DMS 273 treated with DMSO at 0.1 percent for 48 hours (cell line): Measurements from ENCODE around the gene SPATA32.

Experiments used
- DNase-seq: peaks from one replicate; lab custom pipeline; 2025; lab: John Stamatoyannopoulos, UW

Gene SPATA32

DNA sequence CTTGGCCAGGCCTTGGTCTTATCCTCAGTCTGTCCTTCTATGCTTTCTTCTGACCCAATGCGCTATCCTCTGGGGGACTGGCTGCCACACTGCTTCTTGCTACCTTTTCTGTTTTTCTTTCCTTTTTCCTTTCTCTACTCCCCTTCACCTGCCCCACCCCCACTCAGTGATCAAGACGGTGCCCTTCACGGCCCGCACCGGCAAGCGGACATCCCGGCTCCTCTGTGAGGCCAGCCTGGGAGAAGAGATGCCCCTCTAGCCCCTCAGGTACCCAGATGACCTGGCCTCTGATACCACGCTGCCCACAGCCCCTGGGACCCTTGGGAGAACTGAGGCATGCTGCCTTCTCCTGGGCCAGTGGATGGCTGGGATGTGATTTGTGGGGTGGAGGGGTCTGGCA is 15.6 kb downstream of the SPATA32 start:
- no peak for DNase-seq

DNA sequence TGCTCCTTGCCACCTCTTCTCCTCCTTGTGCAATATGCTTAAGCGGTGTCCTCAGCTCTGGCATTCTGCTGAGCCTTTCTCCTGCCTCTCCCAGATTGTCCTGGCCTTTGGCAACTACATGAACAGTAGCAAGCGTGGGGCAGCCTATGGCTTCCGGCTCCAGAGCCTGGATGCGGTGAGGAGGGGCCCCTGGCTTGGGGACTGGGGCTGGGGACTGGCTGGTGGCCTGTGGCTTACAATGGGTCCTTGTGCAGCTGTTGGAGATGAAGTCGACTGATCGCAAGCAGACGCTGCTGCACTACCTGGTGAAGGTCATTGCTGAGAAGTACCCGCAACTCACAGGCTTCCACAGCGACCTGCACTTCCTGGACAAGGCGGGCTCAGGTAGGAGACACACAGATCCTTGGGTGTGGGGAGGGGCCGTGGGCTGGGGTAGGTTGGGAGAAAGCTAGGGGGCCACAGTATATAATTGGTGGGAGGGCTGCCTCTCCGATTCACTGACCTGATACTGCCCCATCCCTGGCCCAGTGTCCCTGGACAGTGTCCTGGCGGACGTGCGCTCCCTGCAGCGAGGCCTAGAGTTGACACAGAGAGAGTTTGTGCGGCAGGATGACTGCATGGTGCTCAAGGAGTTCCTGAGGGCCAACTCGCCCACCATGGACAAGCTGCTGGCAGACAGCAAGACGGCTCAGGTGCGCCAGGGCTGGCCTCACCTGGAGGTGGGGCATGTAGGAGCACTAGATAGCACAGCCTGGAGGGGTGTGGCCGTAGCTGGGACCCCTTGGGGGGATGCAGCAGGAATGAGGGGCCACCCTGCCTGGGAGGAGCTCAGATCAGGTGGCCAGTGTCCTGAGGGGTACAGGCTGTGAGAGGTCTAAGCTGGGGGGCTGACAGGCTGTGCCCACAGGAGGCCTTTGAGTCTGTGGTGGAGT is 16.9 kb downstream of the SPATA32 start:
- DNase-seq: no peak

DNA sequence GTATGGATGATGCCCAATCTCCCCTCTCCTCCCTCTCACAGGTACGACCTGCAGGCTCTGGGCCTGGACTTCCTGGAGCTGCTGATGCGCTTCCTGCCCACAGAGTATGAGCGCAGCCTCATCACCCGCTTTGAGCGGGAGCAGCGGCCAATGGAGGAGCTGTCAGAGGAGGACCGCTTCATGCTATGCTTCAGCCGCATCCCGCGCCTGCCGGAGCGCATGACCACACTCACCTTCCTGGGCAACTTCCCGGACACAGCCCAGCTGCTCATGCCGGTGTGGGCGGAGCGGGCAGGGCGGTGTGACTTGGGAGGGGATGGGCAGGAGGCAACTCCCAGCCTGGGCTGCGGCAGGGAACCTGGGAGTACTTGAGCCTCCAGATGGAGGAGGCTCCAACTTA is 18.1 kb downstream of the SPATA32 start:
- no peak for DNase-seq

DNA sequence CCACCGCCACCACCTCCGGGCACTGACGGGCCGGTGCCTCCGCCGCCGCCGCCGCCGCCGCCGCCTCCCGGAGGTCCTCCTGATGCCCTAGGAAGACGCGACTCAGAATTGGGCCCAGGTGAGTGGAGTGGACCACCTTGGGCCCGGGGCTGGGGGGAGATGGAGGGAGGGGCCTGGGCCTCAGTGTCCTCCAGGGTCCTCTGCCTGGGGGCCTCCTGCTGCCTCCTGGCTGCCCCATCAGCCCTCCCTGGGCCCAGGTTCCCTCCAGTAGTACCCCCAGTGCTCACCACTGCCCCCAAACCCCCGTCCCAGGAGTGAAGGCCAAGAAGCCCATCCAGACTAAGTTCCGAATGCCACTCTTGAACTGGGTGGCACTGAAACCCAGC is 19.9 kb downstream of the SPATA32 start:
- DNase-seq: no peak

DNA sequence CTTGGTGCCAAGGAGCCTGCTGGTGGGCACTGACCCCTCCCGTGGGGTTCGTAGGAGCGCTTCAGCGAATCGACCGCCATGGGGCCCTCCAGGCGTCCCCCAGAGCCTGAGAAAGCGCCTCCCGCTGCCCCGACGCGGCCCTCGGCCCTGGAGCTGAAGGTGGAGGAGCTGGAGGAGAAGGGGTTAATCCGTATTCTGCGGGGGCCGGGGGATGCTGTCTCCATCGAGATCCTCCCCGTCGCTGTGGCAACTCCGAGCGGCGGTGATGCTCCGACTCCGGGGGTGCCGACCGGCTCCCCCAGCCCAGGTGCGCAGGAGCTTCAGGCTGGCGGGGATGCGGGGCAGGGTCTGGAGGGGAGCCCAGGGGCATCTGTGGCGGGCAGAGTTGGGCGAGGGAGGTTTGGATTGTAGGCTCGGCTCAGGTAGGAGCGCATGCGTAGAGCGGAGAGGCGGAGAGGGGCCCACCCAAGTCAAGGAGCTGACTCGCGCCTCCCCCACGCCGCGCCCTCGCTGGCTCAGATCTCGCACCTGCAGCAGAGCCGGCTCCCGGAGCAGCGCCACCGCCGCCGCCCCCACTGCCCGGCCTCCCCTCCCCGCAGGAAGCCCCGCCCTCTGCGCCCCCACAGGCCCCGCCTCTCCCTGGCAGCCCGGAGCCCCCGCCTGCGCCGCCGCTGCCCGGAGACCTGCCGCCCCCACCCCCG is 20.4 kb downstream of the SPATA32 start:
- no peak for DNase-seq

DNA sequence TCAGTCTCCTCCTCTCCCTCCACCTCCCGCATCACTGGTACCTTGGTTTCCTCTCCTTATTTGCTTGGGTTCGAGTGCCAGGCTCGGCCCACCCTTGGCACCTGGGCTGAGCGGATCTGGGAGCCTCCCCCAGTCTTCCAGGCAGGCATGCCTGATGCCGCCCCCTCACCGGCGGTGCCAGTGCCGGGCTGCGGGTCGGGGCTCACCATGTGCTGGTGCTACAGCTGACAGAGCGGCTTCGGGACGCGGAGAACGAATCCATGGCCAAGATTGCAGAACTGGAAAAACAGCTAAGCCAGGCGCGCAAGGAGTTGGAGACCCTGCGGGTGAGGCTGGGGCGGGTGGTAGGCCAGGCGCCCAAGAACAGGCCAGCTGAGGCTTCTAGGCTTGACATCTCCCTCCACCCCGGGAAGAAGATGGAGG is 21.0 kb downstream of the SPATA32 start:
- DNase-seq: no peak

DNA sequence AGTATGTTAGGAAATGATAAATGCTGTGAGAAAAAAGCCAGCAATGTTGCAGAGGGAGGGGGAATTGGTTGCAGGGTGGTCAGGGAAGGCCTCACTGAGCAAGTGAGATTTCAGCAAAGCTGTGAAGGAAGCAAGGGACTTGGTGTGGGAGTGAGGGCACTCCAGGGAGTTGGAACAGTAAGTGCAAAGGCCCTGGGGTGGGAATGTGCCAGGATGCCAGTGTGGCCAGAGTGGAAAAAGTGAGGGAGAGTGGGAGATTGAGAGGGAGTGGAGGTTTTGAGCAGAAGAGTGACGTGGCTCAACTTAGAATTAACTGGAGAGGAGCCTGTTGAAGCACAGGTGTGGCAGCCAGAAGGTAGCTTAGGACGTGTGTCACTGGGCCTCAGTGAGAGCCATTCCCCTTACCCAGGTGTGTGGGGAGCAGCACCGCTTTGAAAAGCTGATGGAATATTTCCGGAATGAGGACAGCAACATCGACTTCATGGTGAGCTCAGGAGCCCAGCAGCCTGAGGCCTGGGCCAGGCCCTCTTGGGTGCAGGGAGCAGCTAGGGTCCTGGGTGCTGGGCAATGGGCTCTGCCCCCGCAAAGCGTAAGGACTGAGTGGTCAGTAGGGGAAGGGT is 23.6 kb downstream of the SPATA32 start:
- DNase-seq: no peak

DNA sequence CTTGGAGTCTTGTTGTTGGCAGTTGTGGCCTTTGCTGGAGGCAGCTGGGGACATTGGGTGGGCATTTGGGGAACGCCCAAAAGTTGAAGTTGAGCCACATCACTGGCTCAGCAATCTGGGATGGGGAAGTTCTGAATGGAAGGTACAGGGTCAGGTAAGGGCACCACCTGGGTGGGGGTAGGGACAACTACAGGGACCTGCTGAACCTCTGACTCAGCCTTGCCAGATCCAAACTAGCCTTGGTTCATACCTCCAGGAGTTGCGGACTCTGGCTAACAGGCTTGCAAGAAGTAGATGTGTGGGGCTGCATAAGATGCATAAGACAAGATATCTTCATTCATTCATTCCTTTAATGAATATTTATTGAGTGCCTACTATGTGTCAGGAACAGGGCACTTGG is 24.2 kb downstream of the SPATA32 start:
- no peak for DNase-seq

DNA sequence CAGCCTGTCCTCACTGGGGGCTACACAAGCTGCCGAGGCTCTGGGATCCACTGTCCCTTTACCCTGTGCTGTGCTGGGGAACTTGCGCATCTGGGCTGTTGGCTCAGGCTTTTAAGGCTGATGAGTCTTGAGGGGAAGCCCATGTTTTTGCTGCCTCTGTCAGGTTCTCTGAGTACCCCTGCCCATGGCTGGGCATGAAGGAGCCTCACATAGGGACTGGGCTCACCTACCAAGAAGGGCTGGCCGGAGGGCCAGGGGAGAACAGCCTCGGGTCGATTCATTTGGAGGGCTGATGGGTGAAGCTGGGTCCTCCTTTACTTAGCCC is 25.6 kb downstream of the SPATA32 start:
- no peak for DNase-seq

DNA sequence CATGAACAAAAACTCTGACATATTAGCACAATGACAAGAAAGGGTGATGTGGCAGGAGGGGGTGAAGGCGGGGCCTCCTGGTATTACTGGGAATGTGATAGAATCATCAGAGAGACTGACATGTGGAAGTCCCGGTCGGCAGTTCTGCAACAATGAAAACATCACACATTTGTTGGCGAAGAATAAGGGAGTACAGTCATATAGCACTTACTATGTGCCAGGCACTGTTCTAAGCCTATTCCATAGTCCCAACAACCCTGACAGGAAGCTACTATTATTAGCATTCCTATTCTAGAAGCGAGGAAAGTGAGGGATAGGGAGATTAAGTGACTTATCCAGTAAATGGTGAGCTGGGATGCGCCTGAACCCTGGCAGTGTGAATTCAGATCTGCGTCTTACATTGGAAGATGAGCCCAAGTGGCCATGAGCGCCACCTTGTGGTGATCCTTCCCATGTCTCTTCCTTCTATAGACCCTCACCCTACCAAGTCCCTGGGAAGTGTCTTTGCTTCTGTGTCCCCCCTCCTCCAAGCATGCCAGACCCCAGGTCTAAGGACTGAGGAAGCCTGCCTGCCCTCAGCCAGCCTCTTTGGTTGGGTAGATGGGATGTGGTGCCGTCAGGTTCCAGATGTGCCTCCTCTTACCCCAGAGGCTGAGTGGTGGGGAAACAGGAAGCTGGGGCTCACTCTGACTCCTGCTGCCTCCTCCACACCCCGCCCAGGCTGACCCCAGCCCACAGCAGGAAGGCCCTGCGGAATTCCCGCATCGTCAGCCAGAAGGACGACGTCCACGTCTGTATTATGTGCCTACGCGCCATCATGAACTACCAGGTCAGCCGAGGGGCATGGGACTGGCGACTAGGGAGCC is 26.2 kb downstream of the SPATA32 start:
- DNase-seq: no peak

DNA sequence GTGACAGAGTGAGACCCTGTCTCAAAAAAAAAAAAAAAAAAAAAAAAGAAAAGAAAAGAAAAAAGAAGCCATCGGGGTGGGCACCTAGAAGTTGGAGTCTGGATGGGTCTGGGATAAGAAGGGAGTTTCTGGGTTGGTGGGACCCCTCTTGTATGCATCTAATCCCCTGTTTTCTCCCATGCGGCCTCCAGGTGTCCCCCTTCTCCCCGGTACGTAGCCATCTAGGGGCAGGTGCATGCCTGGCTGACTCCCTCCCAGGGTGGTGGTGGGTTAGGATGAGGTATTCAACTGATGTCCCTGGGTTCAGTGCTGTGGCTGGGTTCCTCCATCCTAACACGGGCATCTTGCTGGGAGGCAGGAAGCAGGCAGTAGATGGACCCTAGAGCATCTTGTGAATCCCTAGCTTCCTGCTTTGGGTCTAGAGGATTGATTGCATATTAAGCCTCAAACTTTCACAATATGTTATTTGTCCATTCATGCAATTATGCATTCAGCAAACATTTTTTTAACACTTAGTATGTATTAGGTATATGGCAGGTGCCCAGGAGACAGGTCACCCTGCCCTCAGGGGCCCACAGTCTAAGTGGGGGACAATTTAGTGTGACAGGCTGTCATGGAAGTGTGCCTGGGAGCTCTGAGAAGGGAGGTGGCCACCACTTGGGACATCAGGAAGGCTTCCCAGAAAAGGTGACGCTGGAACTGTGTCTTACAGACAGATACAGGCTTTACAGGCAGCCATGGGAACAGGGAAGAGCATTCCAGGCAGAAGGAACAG is 27.1 kb downstream of the SPATA32 start:
- no peak for DNase-seq

DNA sequence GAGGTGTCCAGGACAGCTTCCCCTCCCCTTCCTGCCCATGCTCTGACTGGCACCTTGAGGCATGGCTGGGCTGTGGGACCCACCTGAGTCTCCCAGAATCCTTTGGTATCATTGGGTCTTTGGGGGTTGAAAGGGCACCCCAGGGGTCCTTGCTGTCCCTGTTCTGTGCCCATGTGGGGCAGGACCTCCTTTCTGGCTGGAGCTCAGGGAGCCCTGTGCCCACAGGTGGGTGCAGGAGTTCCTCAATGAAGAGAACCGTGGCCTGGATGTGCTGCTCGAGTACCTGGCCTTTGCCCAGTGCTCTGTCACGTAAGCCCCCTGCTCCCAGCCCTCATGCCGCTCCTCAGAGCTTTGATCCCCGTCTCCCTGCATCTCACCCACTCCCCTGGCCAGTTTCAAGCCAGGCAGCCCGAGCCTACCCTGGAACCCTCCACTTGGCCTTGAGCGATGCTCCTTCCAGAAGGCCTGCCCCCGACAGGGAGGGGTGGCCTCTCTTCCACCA is 28.4 kb downstream of the SPATA32 start:
- DNase-seq: no peak

DNA sequence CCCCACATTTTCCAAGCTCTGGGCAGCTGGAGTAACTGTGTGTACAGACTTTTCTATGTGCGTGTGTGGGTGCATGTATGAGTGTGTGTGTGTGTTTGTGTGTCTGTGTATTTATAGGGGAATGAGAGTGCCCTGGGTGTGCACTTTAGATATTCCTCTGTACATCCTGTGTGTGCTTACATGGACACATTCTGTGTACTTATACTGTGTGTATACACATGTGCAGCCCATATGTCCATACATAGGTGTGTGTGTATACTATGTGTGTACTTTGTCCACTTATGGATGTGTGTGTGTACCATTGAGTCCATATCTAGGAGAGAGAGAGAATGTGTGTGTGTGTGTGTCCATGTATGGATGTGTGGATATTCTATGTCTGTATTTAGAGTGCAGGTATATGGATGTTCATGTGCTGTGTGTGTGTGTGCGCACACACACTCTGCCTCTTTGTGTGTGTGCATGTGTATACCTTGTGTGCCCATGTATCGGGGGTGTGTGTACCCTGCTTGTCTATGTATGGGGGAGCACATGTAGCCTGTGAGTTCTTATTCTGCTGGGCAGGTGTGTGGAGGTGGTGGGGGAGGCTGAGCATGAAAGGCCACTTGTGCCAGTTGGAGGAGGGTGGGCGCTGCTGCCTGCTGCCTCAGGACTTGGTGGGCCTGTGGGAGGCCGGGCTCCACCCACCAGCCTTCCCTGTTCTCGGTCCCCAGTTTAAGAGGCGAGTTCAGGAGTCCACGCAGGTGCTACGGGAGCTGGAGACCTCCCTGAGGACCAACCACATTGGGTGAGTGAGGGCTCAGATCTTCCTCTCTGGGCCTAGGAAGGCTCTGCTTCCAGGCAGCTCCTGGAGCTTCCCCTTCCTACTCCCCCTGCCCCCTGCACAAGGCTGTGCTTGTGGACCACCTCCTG is 29.1 kb downstream of the SPATA32 start:
- no peak for DNase-seq

DNA sequence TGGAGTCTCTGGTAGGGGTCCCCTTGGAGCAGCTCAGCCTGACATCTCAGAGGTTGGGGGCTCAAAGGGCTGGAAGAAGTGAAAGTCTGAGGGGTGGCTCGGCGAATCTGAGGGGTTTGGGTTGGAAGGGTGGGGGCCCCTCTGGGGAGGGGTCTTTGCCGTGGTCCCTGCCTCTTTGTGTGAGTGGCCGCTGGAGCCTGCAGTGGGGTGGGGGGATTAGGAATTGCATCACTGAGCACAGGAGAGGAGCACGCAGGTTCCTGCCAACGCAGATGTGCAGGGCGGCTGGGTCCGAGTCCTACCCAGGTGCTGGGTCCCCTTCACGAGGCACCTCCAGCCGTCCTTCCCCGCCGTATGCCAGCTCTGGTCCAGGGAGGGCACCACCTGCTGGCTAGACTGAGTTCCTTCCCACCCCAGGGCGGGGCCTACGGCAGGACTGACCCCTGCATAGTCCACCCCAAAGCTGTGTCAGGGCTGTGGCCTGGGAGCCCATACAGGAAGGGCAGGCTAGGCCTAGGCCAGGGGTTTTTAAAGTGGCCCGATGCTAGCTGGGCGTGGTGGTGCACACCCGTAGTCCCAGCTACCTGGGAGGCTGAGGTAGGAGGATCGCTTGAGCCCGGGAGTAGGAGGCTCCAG is 30.3 kb downstream of the SPATA32 start:
- no peak for DNase-seq

DNA sequence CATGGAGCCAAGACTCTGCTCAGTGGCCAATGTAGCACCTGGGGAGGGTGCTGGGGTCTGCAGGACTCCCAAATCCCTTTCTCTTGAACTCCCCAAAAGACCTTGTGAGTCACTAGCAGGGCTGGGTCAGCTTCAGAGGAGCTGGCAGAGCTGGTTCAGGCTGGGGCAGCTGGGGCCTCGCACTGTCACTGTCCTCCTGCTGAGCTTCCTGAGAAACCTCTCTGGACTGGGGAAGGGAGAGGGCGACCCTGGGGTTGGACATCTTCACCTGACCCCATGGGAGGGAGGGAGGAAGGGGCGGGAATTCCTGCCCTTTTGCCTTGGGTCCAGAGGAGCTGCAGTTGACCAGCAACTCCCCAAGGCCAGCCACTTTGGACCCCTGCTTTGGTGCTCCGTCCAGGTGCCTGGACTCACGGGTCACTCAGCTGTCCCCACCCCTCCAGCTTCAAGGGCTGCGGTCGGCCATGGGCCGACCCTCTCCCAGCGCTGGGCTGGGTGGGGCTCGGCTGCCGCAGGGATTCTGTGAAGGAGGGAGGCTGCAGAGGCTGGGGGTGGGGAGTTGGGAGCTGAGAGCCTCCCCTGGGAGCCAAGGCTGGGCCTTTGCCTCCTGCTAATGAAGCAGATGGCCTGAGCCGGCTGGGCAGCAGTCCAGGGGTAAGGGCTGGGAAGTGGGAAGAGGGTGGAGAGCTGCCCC is 31.0 kb downstream of the SPATA32 start:
- DNase-seq: peak; percentile 55

DNA sequence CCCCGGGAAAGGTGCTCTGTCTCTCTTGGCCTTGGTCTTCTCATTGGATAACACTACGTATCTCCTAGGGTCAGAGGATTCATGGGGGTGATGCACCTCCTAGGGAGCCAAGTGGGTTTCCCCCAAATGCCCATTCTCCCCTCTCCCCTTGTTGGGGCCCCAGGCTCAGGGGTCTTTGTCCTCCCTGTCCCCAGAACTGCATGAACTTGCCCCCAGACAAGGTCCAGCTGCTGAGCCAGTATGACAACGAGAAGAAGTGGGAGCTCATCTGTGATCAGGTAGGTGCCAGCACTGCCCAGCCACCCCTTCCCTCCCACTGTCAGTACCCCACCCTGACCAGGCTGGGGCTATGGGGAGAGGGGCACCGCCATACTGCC is 31.5 kb downstream of the SPATA32 start:
- no peak for DNase-seq

DNA sequence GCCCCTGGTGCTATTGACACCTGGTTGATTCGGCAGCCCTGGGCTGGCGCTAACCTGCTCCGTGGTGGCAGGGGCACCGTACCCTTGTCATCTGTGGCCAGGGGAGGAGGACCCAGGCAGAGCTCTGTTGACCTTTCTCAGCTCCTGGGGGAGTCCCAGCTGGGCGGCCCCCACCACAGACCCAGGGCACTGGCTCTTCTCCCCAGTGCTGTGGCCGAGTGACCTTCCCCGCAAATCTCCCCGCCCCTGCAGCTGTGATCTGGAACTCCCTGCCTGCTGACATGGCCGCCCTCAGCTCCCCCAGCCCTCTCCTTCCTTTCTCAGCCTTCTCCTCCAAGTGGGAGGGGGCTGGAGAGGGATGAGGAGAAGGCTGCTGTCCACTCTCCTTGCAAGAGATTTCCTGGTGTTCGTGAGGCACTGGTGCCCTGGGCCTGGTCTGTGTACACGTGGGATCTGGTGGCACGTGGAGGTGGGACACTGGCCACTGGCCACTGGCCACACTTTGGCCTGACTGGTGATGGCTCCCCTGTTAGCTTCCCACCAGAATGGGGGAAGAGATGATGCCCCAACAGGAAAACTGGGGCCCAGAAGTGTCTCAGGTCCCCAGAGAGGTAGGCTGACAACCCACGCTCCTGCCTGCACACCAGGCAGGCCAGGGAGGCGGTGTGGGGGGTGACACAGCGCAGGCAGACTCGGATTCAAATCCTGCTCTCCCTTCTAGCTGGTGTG is 32.0 kb downstream of the SPATA32 start:
- DNase-seq: no peak
